Stimulated activated CD8-positive, alpha-beta memory T cell treated with anti-CD3 and anti-CD28 coated beads, Interleukin-2, amount 100 ng/mL, for 1 hour (primary cell): ENCODE measurements around the gene GREB1L.

Source experiments
- DNase-seq, 2 donors: peaks; one replicate each; pipeline ENCODE4 v3.0.0-alpha.2; 2020; ENCODE audit warnings: low read depth in 2 of 2

Gene GREB1L

GRCh38 chr18:21449367-21450290 lies 207.6 kb downstream of the GREB1L start:
- no peak for DNase-seq

- DNase-seq: no peak
Measured at GRCh38 chr18:21450503-21450902, 208.5 kb downstream of the GREB1L start.

- DNase-seq: no peak
Measured at GRCh38 chr18:21450913-21451312, 208.9 kb downstream of the GREB1L start.

GRCh38 chr18:21451851-21452250 lies 209.8 kb downstream of the GREB1L start:
- no peak for DNase-seq

GRCh38 chr18:21452276-21452780 lies 210.3 kb downstream of the GREB1L start:
- no peak for DNase-seq

GRCh38 chr18:21452796-21453510 lies 210.9 kb downstream of the GREB1L start:
- DNase-seq: no peak

- DNase-seq: no peak
Measured at GRCh38 chr18:21453511-21453901, 211.5 kb downstream of the GREB1L start.

- no peak for DNase-seq
Measured at GRCh38 chr18:21454725-21455124, 212.7 kb downstream of the GREB1L start.

- DNase-seq: no peak
Measured at GRCh38 chr18:21456428-21457178, 214.6 kb downstream of the GREB1L start.

GRCh38 chr18:21457179-21457535 lies 215.1 kb downstream of the GREB1L start:
- DNase-seq: no peak

GRCh38 chr18:21458310-21458709 lies 216.3 kb downstream of the GREB1L start:
- DNase-seq: no peak

- DNase-seq: no peak
Measured at GRCh38 chr18:21458788-21459187, 216.8 kb downstream of the GREB1L start.

- DNase-seq: no peak
Measured at GRCh38 chr18:21459706-21460286, 217.8 kb downstream of the GREB1L start.

- DNase-seq: no peak
Measured at GRCh38 chr18:21461460-21461859, 219.4 kb downstream of the GREB1L start.

GRCh38 chr18:21463718-21464117 lies 221.7 kb downstream of the GREB1L start:
- no peak for DNase-seq

GRCh38 chr18:21468514-21469164 lies 226.6 kb downstream of the GREB1L start:
- DNase-seq: no peak

GRCh38 chr18:21472741-21473140 lies 230.7 kb downstream of the GREB1L start:
- DNase-seq: no peak

- no peak for DNase-seq
Measured at GRCh38 chr18:21474621-21475020, 232.6 kb downstream of the GREB1L start.

- DNase-seq: no peak
Measured at GRCh38 chr18:21479721-21480120, 237.7 kb downstream of the GREB1L start.

- no peak for DNase-seq
Measured at GRCh38 chr18:21481739-21482138, 239.7 kb downstream of the GREB1L start.

GRCh38 chr18:21483051-21483450 lies 241.0 kb downstream of the GREB1L start:
- no peak for DNase-seq
